GM12878 (cell line): ENCODE data around the gene SPPL3. TPM values are rescaled to one million over a fixed set of nuclear protein-coding genes. Genes with fewer than 3 reads are reported as not detected.
"Not testable (repeated sequence)": the region's sequence is repeated elsewhere in the genome, so short reads cannot be mapped to it uniquely, and the experiment has no call there.

Source experiments
- ATAC-seq: fragments of 200-7000 bp; cut with Tn5 transposase; 3 replicates; pipeline ENCODE4 v1.9.1; 2020; ENCODE audit warnings: mild to moderate bottlenecking, moderate library complexity
- BruUV-seq: library from RNA; stranded (reverse); fragments of 400-500 nt; replicated peaks from 2 replicates; lab custom pipeline; 2021; lab: Mats Ljungman, UMichigan
- CTCF ChIA-PET: fragments of 300-600 bp; sonication (Branson Sonifier 250); formaldehyde crosslinking; extraction: SDS; loops from one replicate; lab custom pipeline; 2021; ENCODE audit warnings: inconsistent platforms; lab: Yijun Ruan, JAX
- POLR2A ChIA-PET: fragments of 350-600 bp; formaldehyde crosslinking; extraction: SDS; loops from one replicate; lab custom pipeline; 2021; ENCODE audit warnings: inconsistent platforms; lab: Charles Lee
- RAD21 ChIA-PET: fragments of 300-600 bp; sonication (Branson Sonifier 250); formaldehyde crosslinking; loops from one replicate; lab custom pipeline; 2023; ENCODE audit warnings: antibody characterized with exemption; ENCODE audit not compliant: unreplicated experiment; lab: Charles Lee
- SMC1A ChIA-PET: fragments of 300-600 bp; sonication (Branson Sonifier 250); formaldehyde crosslinking; loops from one replicate; lab custom pipeline; 2023; ENCODE audit not compliant: unreplicated experiment, uncharacterized antibody; lab: Charles Lee
- DNase-seq: peaks from one replicate; pipeline ENCODE4 v3.0.0-alpha.2; 2011; ENCODE audit warnings: low read depth, low spot score
- FAIRE-seq: peaks from 3 replicates; lab custom pipeline; 2011; peaks lifted over from hg19 to GRCh38; lab: Jason Lieb, UNC
- H2AFZ ChIP-seq: 2 replicates; pipeline ENCODE4 v1.6.0; 2011; ENCODE audit warnings: low read depth, low read length, control low read depth; ENCODE audit not compliant: control insufficient read depth
- H3K27ac ChIP-seq: 2 replicates; pipeline ENCODE4 v1.5.1; 2011; ENCODE audit warnings: control low read depth; ENCODE audit not compliant: control insufficient read depth, insufficient read depth
- H3K27me3 ChIP-seq, 2 experiments: replicated peaks in 1 of 2; 2 replicates each; pipeline versions ENCODE4 v1.6.0 to v1.6.1; 2011; ENCODE audit warnings: low read length in 1 of 2; ENCODE audit not compliant: control insufficient read depth in 2 of 2, insufficient read depth in 2 of 2
- H3K36me3 ChIP-seq, 2 experiments: 2 replicates each; pipeline ENCODE4 v1.5.1; 2011; ENCODE audit warnings: low read length in 1 of 2; ENCODE audit not compliant: control insufficient read depth in 2 of 2, insufficient read depth in 2 of 2
- H3K4me1 ChIP-seq: 2 replicates; pipeline ENCODE4 v1.6.1; 2011; ENCODE audit warnings: mild to moderate bottlenecking, low read length, moderate library complexity, mixed read lengths; ENCODE audit not compliant: control insufficient read depth, insufficient read depth
- H3K4me2 ChIP-seq: 2 replicates; pipeline ENCODE4 v1.6.0; 2011; ENCODE audit warnings: control low read depth; ENCODE audit not compliant: control insufficient read depth, insufficient read depth
- H3K4me3 ChIP-seq: fragments of 200-600 bp; sonication (generic); 2 replicates; pipeline ENCODE4 v1.5.1; 2016
- H3K79me2 ChIP-seq: 2 replicates; pipeline ENCODE4 v1.6.0; 2011; ENCODE audit warnings: low read length; ENCODE audit not compliant: control insufficient read depth, insufficient read depth
- H3K9ac ChIP-seq: 2 replicates; pipeline ENCODE4 v1.8.0; 2011; ENCODE audit warnings: low read length, control low read depth, mixed read lengths; ENCODE audit not compliant: control insufficient read depth, insufficient read depth
- H3K9me3 ChIP-seq: replicated peaks from 3 replicates; pipeline ENCODE4 v1.5.1; 2011; ENCODE audit warnings: mild to moderate bottlenecking, low read length; ENCODE audit not compliant: control insufficient read depth, insufficient read depth
- H4K20me1 ChIP-seq: 2 replicates; pipeline ENCODE4 v1.6.0; 2011; ENCODE audit not compliant: control insufficient read depth, insufficient read depth
- MXI1 ChIP-seq: fragments of 150-350 bp; IDR thresholded peaks from 2 replicates; pipeline ENCODE4 v1.6.1; 2011; ENCODE audit warnings: low read depth, mild to moderate bottlenecking, inconsistent platforms, low read length, improper control_type of control experiment
- NR2F1 ChIP-seq: fragments of 450-650 bp; conservative IDR thresholded peaks from 2 replicates; pipeline ENCODE4 v1.6.1; 2017; ENCODE audit warnings: mild to moderate bottlenecking
- RUNX3 ChIP-seq: IDR thresholded peaks from 2 replicates; pipeline ENCODE4 v1.6.1; 2012; ENCODE audit warnings: low read length, inconsistent platforms
- ZBTB4 ChIP-seq: fragments of 450-650 bp; formaldehyde crosslinking; IDR thresholded peaks from 2 replicates; pipeline ENCODE4 v1.4.0; 2022; ENCODE audit warnings: mild to moderate bottlenecking, moderate library complexity
- WGBS: methylation state at CpG from one replicate; pipeline ENCODE4 v1.1.6; 2016; ENCODE audit warnings: low lambda C conversion rate; ENCODE audit not compliant: insufficient replicate concordance, insufficient coverage; ENCODE audit errors: missing lambda C conversion rate; 5-methylcytosine and 5-hydroxymethylcytosine counted together
- in situ Hi-C: fragments of 300-500 bp; cut with MboI; formaldehyde crosslinking; loops from 9 replicates; pipeline ENCODE4 v1.14.3; 2018; ENCODE audit warnings: mixed read lengths
- intact Hi-C: fragments of 100-400 bp; cut with micrococcal nuclease; formaldehyde crosslinking; loops from one replicate; pipeline ENCODE4 v1.14.2; 2022; ENCODE audit not compliant: unreplicated experiment
- polyA plus RNA-seq, 11 experiments: library from polyadenylated mRNA; depleted of rRNA in 4 of 11; unstranded in 6 of 11; stranded (reverse) in 5 of 11; fragments of >200 nt; fragmentation: Nextera tagmentation in 4 of 11; fragmentation: Illumina TruSeq in 1 of 11; extraction: Ambion mirVana in 4 of 11; extraction: Trizol in 1 of 11; gene quantifications; 1 replicate in 1 of 11; 2 replicates in 10 of 11; pipeline versions ENCODE4 v1.2.1 to v1.2.3, GENCODE V29; 2011 to 2016; ENCODE audit warnings: inconsistent platforms in 2 of 11, missing spikeins in 2 of 11, low read depth in 1 of 11
- total RNA-seq, 4 experiments: library from RNA; depleted of rRNA in 3 of 4; stranded (reverse); fragments of >200 nt in 3 of 4; fragmentation: Illumina TruSeq in 1 of 4; extraction: Trizol in 1 of 4; gene quantifications; 2 replicates each; pipeline versions ENCODE4 v1.2.1 to v1.2.3, GENCODE V29; 2013 to 2021

The SPPL3 gene
- total and polyA plus RNA-seq, 10 of the 15 experiments (the other 5 are each of a cell fraction or from before 2014, with no cell fraction given), result 4.3 to 45.5 (median 11.7) TPM

- RAD21 ChIA-PET, result no interaction called here
- Histone ChIP-seq H3K27me3 (no peaks in the 10 kb centered on the region), H4K20me1 (no peaks in the 10 kb centered on the region), H3K36me3 (0 out of 4 replicates have a peak, but pooled peaks cover 0 to 1% of the 10 kb centered on the region in 2 experiments), H3K27ac (no peak overlapping the region), H3K4me1 (no peaks in the 10 kb centered on the region), H3K9ac (no peak overlapping the region), H3K4me3 (no peak overlapping the region), H3K79me2 (no peaks in the 10 kb centered on the region), H3K9me3 (no peaks in the 10 kb centered on the region), H2AFZ (no peak overlapping the region), H3K4me2 (no peak overlapping the region)
- DNase-seq (no peak), ATAC-seq (no peak), FAIRE-seq (no peak)
- SMC1A ChIA-PET, result no interaction called here
- TF ChIP-seq MXI1, result no peak
- no peak for TF ChIP-seq ZBTB4 (CRISPR knock-in tag)
- TF ChIP-seq NR2F1, result no peak
- 0 out of 2 replicates have a peak, but pooled peaks have one; percentile 4 for TF ChIP-seq RUNX3
- in situ Hi-C loops (no loop called here), intact Hi-C loops (no loop called here)
- 64% methylated on average over 3 of the region's 3 CpGs for WGBS
- no TSS peak for BruUV-seq
- POLR2A ChIA-PET, result no interaction called here
- CTCF ChIA-PET, result no interaction called here
These were observed 170.6 kb downstream of the SPPL3 start for GRCh38 chr12:120733574-120733973.

DNA sequence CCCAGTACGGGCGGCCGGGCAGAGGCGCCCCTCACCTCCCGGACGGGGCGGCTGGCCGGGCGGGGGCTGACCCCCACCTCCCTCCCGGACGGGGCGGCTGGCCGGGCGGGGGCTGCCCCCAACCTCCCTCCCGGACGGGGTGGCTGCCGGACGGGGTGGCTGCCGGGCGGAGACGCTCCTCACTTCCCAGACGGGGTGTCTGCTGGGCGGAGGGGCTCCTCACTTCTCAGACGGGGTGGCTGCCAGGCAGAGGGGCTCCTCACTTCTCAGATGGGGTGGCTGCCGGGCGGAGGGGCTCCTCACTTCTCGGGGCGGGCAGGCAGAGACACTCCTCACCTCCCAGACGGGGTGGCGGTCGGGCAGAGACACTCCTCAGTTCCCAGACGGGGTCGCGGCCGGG is 172.0 kb downstream of the SPPL3 start:
- BruUV-seq, SMC1A ChIA-PET, FAIRE-seq, H3K9me3 ChIP-seq, H3K4me3 ChIP-seq, H3K27me3 ChIP-seq, H3K36me3 ChIP-seq, ATAC-seq, RAD21 ChIA-PET, H2AFZ ChIP-seq, H4K20me1 ChIP-seq, H3K79me2 ChIP-seq, in situ Hi-C loops, H3K9ac ChIP-seq, CTCF ChIA-PET, H3K27ac ChIP-seq, DNase-seq, H3K4me2 ChIP-seq, intact Hi-C loops, H3K4me1 ChIP-seq, POLR2A ChIA-PET: not testable (repeated sequence)
- WGBS, result 99% methylated on average over 19 of the region's 35 CpGs
